C4-2B (cell line): ENCODE results near the gene CYTH3.

ENCODE experiments used
- ZFX ChIP-seq: fragments of 450-650 bp; IDR thresholded peaks from 2 replicates; pipeline ENCODE4 v1.6.1; 2017
- TF ChIP-seq, protein P1 (sequence below): fragments of 450-650 bp; conservative IDR thresholded peaks from 2 replicates; pipeline ENCODE4 v1.5.1; 2017; ENCODE audit warnings: mild to moderate bottlenecking

GRCh38 chr7:6116211-6116610, 156.2 kb downstream of the CYTH3 start:
- TF ChIP-seq, protein P1, sequence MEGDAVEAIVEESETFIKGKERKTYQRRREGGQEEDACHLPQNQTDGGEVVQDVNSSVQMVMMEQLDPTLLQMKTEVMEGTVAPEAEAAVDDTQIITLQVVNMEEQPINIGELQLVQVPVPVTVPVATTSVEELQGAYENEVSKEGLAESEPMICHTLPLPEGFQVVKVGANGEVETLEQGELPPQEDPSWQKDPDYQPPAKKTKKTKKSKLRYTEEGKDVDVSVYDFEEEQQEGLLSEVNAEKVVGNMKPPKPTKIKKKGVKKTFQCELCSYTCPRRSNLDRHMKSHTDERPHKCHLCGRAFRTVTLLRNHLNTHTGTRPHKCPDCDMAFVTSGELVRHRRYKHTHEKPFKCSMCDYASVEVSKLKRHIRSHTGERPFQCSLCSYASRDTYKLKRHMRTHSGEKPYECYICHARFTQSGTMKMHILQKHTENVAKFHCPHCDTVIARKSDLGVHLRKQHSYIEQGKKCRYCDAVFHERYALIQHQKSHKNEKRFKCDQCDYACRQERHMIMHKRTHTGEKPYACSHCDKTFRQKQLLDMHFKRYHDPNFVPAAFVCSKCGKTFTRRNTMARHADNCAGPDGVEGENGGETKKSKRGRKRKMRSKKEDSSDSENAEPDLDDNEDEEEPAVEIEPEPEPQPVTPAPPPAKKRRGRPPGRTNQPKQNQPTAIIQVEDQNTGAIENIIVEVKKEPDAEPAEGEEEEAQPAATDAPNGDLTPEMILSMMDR, result no peak
- no peak for TF ChIP-seq ZFX
